A549 (cell line): ENCODE data around the gene RPL19.

Source experiments
- CBX2 ChIP-seq: fragments of 200-600 bp; sonication (generic); IDR thresholded peaks from 2 replicates; pipeline ENCODE4 v1.6.1; 2016; ENCODE audit warnings: low read depth, mild to moderate bottlenecking, borderline replicate concordance
- CEBPB ChIP-seq, 2 experiments: fragments of >200 bp in 1 of 2; sonication (Bioruptor Twin) in 1 of 2; formaldehyde crosslinking in 1 of 2; IDR thresholded peaks; 2 replicates each; pipeline ENCODE4 v1.6.1; 2012 to 2016
- FOSL2 ChIP-seq, 2 experiments: fragments of 450-650 bp in 1 of 2; fragments of >200 bp in 1 of 2; sonication (Bioruptor Twin) in 1 of 2; formaldehyde crosslinking; IDR thresholded peaks; 2 replicates each; pipeline versions ENCODE4 v1.5.0 to v1.6.1; 2016 to 2020; ENCODE audit warnings: mild to moderate bottlenecking in 1 of 2, moderate library complexity in 1 of 2
- RARB ChIP-seq: fragments of 250-450 bp; sonication (Bioruptor Pico); IDR thresholded peaks from 2 replicates; pipeline ENCODE4 v1.8.0; 2021; ENCODE audit warnings: mild to moderate bottlenecking, moderate library complexity
- TP53 ChIP-seq: fragments of 250-450 bp; sonication (Bioruptor Pico); IDR thresholded peaks from 2 replicates; pipeline ENCODE4 v1.5.0; 2021; ENCODE audit warnings: mild to moderate bottlenecking, moderate library complexity
- ZFP36 ChIP-seq: fragments of 450-650 bp; IDR thresholded peaks from 2 replicates; pipeline ENCODE4 v1.6.1; 2014; ENCODE audit warnings: borderline replicate concordance; ENCODE audit not compliant: partially characterized antibody
- TF ChIP-seq, protein P1 (sequence below): fragments of >200 bp; sonication (Bioruptor Twin); formaldehyde crosslinking; IDR thresholded peaks from 3 replicates; pipeline ENCODE4 v1.5.1; 2016
- TF ChIP-seq, protein P2 (sequence below): fragments of 200-600 bp; sonication (generic); IDR thresholded peaks from 2 replicates; pipeline ENCODE4 v1.6.1; 2016; ENCODE audit warnings: antibody characterized with exemption, mild to moderate bottlenecking, moderate library complexity

DNA sequence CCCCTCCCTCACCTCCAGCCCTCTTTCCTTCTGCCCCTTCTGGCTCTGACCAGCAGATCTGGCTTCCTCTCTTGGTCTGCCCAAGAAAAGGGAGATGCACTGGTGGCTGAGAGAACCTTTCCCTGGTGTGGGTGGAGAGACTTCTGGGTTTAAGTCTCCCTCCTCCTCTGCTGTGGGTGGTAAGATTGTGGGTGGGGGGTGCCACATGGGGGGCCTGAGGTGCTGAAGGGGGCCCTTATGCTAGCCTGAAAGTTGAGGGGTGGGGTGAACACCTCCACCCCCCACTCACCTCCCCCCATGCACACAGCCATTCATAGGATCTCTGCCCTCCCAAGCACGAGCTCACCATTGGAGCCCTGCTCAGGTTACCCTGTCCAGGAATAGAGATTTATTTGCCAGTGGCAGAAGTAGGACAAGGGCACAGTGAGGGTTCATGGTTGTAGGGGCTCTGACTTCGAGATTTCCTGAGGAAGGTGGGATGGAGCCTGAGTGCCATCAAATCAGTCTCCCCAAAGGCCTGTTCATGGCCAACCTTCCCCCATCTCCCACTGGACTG lies 27.4 kb downstream of the RPL19 start:
- TF ChIP-seq CEBPB (IDR thresholded peaks at IDR 0.05) = no peak
- no peak for TF ChIP-seq CBX2
- TF ChIP-seq FOSL2 (IDR thresholded peaks at IDR 0.05) = no peak
- TF ChIP-seq FOSL2 (CRISPR knock-in tag; IDR thresholded peaks at IDR 0.05) = no peak
- TF ChIP-seq, protein P1, sequence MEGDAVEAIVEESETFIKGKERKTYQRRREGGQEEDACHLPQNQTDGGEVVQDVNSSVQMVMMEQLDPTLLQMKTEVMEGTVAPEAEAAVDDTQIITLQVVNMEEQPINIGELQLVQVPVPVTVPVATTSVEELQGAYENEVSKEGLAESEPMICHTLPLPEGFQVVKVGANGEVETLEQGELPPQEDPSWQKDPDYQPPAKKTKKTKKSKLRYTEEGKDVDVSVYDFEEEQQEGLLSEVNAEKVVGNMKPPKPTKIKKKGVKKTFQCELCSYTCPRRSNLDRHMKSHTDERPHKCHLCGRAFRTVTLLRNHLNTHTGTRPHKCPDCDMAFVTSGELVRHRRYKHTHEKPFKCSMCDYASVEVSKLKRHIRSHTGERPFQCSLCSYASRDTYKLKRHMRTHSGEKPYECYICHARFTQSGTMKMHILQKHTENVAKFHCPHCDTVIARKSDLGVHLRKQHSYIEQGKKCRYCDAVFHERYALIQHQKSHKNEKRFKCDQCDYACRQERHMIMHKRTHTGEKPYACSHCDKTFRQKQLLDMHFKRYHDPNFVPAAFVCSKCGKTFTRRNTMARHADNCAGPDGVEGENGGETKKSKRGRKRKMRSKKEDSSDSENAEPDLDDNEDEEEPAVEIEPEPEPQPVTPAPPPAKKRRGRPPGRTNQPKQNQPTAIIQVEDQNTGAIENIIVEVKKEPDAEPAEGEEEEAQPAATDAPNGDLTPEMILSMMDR = no peak
- TF ChIP-seq, protein P2, sequence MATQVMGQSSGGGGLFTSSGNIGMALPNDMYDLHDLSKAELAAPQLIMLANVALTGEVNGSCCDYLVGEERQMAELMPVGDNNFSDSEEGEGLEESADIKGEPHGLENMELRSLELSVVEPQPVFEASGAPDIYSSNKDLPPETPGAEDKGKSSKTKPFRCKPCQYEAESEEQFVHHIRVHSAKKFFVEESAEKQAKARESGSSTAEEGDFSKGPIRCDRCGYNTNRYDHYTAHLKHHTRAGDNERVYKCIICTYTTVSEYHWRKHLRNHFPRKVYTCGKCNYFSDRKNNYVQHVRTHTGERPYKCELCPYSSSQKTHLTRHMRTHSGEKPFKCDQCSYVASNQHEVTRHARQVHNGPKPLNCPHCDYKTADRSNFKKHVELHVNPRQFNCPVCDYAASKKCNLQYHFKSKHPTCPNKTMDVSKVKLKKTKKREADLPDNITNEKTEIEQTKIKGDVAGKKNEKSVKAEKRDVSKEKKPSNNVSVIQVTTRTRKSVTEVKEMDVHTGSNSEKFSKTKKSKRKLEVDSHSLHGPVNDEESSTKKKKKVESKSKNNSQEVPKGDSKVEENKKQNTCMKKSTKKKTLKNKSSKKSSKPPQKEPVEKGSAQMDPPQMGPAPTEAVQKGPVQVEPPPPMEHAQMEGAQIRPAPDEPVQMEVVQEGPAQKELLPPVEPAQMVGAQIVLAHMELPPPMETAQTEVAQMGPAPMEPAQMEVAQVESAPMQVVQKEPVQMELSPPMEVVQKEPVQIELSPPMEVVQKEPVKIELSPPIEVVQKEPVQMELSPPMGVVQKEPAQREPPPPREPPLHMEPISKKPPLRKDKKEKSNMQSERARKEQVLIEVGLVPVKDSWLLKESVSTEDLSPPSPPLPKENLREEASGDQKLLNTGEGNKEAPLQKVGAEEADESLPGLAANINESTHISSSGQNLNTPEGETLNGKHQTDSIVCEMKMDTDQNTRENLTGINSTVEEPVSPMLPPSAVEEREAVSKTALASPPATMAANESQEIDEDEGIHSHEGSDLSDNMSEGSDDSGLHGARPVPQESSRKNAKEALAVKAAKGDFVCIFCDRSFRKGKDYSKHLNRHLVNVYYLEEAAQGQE = no peak
- TF ChIP-seq ZFP36 = no peak
- no peak for TF ChIP-seq TP53 (CRISPR knock-in tag)
- no peak for TF ChIP-seq RARB (CRISPR knock-in tag)
